HepG2 (cell line): Measurements from ENCODE around the gene NAPB. TPM values are rescaled to one million over a fixed set of nuclear protein-coding genes. Genes with fewer than 3 reads are reported as not detected.

Source experiments
- EEA1 ChIP-seq: sonication (generic); formaldehyde crosslinking; IDR thresholded peaks from 2 replicates; pipeline ENCODE4 v1.5.1; 2020; ENCODE audit warnings: mild to moderate bottlenecking, missing genetic modification reagents, borderline replicate concordance
- FOXK2 ChIP-seq: fragments of 450-650 bp; IDR thresholded peaks from 2 replicates; pipeline ENCODE4 v1.6.1; 2016
- GFI1 ChIP-seq: sonication (generic); formaldehyde crosslinking; IDR thresholded peaks from 2 replicates; pipeline ENCODE4 v1.5.0; 2020; ENCODE audit warnings: missing genetic modification reagents, mild to moderate bottlenecking, borderline replicate concordance
- LCORL ChIP-seq, 2 experiments: fragments of 450-650 bp in 1 of 2; sonication (generic) in 1 of 2; formaldehyde crosslinking in 1 of 2; IDR thresholded peaks; 2 replicates each; pipeline versions ENCODE4 v1.5.0 to v1.6.1; 2017 to 2020; ENCODE audit warnings: antibody characterized with exemption in 1 of 2, missing genetic modification reagents in 1 of 2
- MEF2D ChIP-seq: sonication (generic); formaldehyde crosslinking; IDR thresholded peaks from 2 replicates; pipeline ENCODE4 v1.5.1; 2020; ENCODE audit warnings: mild to moderate bottlenecking, missing genetic modification reagents
- NFRKB ChIP-seq: fragments of 450-650 bp; IDR thresholded peaks from 2 replicates; pipeline ENCODE4 v1.6.1; 2017
- PRDM15 ChIP-seq: sonication (generic); formaldehyde crosslinking; IDR thresholded peaks from 2 replicates; pipeline ENCODE4 v1.4.0; 2020; ENCODE audit warnings: missing genetic modification reagents
- RAD51 ChIP-seq: fragments of 450-650 bp; IDR thresholded peaks from 2 replicates; pipeline ENCODE4 v1.6.1; 2016; ENCODE audit warnings: borderline replicate concordance
- REPIN1 ChIP-seq: sonication (generic); formaldehyde crosslinking; IDR thresholded peaks from 2 replicates; pipeline ENCODE4 v1.8.0; 2022; ENCODE audit warnings: missing genetic modification reagents, low read depth, mild to moderate bottlenecking, borderline replicate concordance
- RERE ChIP-seq: IDR thresholded peaks from 2 replicates; pipeline ENCODE4 v1.6.1; 2016; ENCODE audit warnings: low read depth, missing genetic modification reagents, missing compliant biosample characterization
- ZNF333 ChIP-seq: sonication (generic); formaldehyde crosslinking; IDR thresholded peaks from 2 replicates; pipeline ENCODE4 v1.4.0; 2020; ENCODE audit warnings: mild to moderate bottlenecking, missing genetic modification reagents, borderline replicate concordance
- polyA plus RNA-seq, 8 experiments: library from polyadenylated mRNA; depleted of rRNA in 3 of 8; stranded (reverse) in 7 of 8; unstranded in 1 of 8; fragments of >200 nt; fragmentation: Illumina TruSeq in 4 of 8; extraction: Trizol in 4 of 8; gene quantifications; 2 replicates each; pipeline versions ENCODE4 v1.2.1 to v1.2.3, GENCODE V29; 2011 to 2016; ENCODE audit warnings: low read depth in 4 of 8, missing spikeins in 1 of 8, mixed read lengths in 1 of 8; ENCODE audit not compliant: insufficient read depth in 1 of 8
- total RNA-seq, 5 experiments: library from RNA; depleted of rRNA; stranded (reverse); fragments of >200 nt; fragmentation: Illumina TruSeq; extraction: Trizol; gene quantifications; 2 replicates each; pipeline ENCODE4 v1.2.3, GENCODE V29; 2016; ENCODE audit warnings: low read depth in 1 of 5
- TF ChIP-seq, protein P1 (sequence below): sonication (generic); formaldehyde crosslinking; conservative IDR thresholded peaks from 2 replicates; pipeline ENCODE4 v1.5.0; 2020; ENCODE audit warnings: missing genetic modification reagents
- TF ChIP-seq, protein P2 (sequence below): sonication (generic); formaldehyde crosslinking; IDR thresholded peaks from 2 replicates; pipeline ENCODE4; 2020; ENCODE audit warnings: missing genetic modification reagents, mild to moderate bottlenecking, borderline replicate concordance

The NAPB gene
- total and polyA plus RNA-seq, 2 of the 13 experiments (the other 11 are each of a cell fraction or from before 2014, with no cell fraction given), result 15.2 to 16.1 TPM

- TF ChIP-seq REPIN1 (CRISPR knock-in tag) (no peak), MEF2D (CRISPR knock-in tag) (no peak), RAD51 (0 out of 2 replicates have a peak, but pooled peaks have one; percentile 7), RERE (no peak), FOXK2 (peak; percentile 51; the same call in 1 of the 2 replicates), LCORL (IDR thresholded peaks at IDR 0.05) (peak; percentile 9; the same call in 1 of the 2 replicates), LCORL (CRISPR knock-in tag; IDR thresholded peaks at IDR 0.05) (no peak), GFI1 (CRISPR knock-in tag) (no peak), EEA1 (CRISPR knock-in tag) (no peak), PRDM15 (CRISPR knock-in tag) (no peak), ZNF333 (CRISPR knock-in tag) (no peak), NFRKB (no peak)
- TF ChIP-seq, protein P1, sequence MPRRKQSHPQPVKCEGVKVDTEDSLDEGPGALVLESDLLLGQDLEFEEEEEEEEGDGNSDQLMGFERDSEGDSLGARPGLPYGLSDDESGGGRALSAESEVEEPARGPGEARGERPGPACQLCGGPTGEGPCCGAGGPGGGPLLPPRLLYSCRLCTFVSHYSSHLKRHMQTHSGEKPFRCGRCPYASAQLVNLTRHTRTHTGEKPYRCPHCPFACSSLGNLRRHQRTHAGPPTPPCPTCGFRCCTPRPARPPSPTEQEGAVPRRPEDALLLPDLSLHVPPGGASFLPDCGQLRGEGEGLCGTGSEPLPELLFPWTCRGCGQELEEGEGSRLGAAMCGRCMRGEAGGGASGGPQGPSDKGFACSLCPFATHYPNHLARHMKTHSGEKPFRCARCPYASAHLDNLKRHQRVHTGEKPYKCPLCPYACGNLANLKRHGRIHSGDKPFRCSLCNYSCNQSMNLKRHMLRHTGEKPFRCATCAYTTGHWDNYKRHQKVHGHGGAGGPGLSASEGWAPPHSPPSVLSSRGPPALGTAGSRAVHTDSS, result no peak
- TF ChIP-seq, protein P2, sequence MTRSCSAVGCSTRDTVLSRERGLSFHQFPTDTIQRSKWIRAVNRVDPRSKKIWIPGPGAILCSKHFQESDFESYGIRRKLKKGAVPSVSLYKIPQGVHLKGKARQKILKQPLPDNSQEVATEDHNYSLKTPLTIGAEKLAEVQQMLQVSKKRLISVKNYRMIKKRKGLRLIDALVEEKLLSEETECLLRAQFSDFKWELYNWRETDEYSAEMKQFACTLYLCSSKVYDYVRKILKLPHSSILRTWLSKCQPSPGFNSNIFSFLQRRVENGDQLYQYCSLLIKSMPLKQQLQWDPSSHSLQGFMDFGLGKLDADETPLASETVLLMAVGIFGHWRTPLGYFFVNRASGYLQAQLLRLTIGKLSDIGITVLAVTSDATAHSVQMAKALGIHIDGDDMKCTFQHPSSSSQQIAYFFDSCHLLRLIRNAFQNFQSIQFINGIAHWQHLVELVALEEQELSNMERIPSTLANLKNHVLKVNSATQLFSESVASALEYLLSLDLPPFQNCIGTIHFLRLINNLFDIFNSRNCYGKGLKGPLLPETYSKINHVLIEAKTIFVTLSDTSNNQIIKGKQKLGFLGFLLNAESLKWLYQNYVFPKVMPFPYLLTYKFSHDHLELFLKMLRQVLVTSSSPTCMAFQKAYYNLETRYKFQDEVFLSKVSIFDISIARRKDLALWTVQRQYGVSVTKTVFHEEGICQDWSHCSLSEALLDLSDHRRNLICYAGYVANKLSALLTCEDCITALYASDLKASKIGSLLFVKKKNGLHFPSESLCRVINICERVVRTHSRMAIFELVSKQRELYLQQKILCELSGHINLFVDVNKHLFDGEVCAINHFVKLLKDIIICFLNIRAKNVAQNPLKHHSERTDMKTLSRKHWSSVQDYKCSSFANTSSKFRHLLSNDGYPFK, result no peak
Measured at GRCh38 chr20:23450877-23451276, 29.6 kb upstream of the NAPB start (continued).
